Fibroblast of villous mesenchyme (primary cell): ENCODE measurements around the gene CWC27. TPM values are rescaled to one million over a fixed set of nuclear protein-coding genes. Genes with fewer than 3 reads are reported as not detected.
"Not testable (repeated sequence)": the region's sequence is repeated elsewhere in the genome, so short reads cannot be mapped to it uniquely, and the experiment has no call there.

Source experiments
- DNase-seq: peaks from one replicate; pipeline ENCODE4 v3.0.0-alpha.2; 2010; ENCODE audit warnings: low read depth
- H3K4me3 ChIP-seq: 2 replicates; pipeline ENCODE4 v1.5.1; 2011; ENCODE audit warnings: low read depth, mild to moderate bottlenecking, low read length
- total RNA-seq: library from RNA; depleted of rRNA; stranded (reverse); fragments of >200 nt; gene quantifications from 2 replicates; pipeline ENCODE4 v1.2.3, GENCODE V29; 2012
- TF ChIP-seq, protein P1 (sequence below): IDR thresholded peaks from 2 replicates; pipeline ENCODE4 v1.5.1; 2012; ENCODE audit warnings: low read depth, mild to moderate bottlenecking, low read length; ENCODE audit not compliant: insufficient read depth

Gene CWC27
- total RNA-seq, 1 donor, result 16.0 TPM

DNA sequence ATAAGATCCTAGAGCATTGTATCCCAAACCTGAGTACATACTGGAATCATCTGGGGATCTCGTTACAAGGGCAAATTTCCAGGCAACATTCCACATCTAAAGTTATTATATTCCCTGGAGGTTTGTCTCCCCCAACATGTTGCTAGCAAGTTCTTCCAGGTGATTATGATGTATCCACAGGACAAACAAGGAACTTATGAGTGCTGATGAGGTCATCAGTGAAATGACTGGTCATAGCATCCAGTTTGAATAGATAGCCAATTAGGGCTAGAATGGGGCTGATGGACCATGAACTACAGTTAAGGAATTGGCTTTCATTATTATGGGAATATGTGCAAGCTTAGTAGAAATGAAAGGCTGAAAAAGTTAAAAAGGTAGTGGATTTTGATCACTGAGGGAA lies 115.2 kb downstream of the CWC27 start:
- TF ChIP-seq, protein P1, sequence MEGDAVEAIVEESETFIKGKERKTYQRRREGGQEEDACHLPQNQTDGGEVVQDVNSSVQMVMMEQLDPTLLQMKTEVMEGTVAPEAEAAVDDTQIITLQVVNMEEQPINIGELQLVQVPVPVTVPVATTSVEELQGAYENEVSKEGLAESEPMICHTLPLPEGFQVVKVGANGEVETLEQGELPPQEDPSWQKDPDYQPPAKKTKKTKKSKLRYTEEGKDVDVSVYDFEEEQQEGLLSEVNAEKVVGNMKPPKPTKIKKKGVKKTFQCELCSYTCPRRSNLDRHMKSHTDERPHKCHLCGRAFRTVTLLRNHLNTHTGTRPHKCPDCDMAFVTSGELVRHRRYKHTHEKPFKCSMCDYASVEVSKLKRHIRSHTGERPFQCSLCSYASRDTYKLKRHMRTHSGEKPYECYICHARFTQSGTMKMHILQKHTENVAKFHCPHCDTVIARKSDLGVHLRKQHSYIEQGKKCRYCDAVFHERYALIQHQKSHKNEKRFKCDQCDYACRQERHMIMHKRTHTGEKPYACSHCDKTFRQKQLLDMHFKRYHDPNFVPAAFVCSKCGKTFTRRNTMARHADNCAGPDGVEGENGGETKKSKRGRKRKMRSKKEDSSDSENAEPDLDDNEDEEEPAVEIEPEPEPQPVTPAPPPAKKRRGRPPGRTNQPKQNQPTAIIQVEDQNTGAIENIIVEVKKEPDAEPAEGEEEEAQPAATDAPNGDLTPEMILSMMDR, result no peak
- no peak for DNase-seq
- H3K4me3 ChIP-seq, result no peak overlapping the region

DNA sequence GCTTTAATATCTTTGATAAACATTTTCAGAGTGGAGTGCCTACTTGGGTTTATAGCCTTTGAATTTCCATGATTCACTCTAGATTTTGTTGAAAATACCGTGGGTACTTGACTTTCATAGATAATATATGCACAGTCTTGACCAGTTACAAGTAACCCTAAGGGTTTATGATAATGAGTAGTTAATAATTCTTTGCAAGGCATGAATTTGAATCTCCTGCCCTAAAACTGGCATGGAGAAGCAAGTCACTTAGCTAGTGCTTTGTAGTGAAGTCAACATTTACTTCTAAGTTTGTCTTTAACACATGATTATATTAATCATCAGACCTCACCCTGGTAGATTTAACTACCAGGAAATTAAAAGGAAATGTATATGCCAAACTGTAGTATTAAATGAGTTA lies 115.8 kb downstream of the CWC27 start:
- DNase-seq, result no peak
- H3K4me3 ChIP-seq, result no peak overlapping the region
- TF ChIP-seq, protein P1, result no peak

DNA sequence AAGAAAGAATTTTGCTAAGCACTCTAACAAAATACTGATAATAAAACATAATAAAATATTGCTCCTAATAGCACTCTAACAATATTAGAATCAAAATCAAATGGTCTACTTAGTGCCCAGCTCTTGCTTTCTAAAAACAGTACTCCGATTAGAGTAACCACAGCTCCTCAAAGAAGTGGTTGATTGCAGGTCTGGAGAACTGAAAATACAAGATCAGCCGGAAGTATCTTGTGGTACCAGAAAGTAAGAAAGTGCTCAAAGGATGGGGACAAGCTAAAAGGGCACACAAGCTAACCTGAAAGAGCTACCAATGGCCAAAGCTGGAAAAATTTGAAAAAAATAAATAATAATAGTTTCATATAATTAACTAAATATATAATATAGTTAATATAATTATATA lies 119.2 kb downstream of the CWC27 start:
- TF ChIP-seq, protein P1, result no peak
- H3K4me3 ChIP-seq, result no peak overlapping the region
- no peak for DNase-seq

DNA sequence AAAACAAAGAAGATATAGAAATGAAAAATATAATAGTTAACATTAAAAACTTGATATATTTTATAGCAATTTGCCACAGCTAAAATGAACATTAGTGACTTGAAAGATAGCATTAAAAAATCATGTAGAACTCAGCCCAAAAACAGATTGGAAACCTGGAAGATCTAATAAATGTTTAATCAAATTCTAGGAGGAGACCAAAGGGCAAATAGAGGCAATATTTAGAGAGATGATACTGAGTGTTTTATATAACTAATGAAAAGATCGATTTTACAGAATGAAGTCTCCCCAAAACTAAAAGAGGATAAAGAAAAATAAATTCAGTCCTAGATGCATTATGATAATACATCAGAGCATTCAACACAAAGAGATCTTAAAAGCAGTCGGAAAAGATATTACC lies 127.0 kb downstream of the CWC27 start:
- TF ChIP-seq, protein P1, result no peak
- H3K4me3 ChIP-seq, result no peak overlapping the region
- no peak for DNase-seq

DNA sequence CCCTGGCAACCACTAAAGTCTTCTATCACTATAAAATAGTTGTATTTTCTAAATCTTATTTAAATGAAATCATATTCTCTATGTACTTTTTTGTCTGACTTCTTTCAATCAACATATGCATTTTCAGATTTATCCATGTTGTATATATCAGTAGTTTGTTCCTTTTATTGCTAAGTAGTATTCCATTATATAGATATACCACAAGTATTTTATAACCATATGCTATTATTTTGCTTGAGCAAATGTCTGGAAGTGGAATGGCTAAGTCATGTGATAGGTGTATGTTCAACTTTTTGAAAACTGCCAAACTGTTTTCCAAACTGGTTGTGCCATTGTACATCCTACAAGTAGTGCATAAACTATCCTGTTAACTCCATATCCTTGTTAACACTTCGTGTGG lies 131.1 kb downstream of the CWC27 start:
- TF ChIP-seq, protein P1, result no peak
- DNase-seq, result no peak
- no peak overlapping the region for H3K4me3 ChIP-seq

DNA sequence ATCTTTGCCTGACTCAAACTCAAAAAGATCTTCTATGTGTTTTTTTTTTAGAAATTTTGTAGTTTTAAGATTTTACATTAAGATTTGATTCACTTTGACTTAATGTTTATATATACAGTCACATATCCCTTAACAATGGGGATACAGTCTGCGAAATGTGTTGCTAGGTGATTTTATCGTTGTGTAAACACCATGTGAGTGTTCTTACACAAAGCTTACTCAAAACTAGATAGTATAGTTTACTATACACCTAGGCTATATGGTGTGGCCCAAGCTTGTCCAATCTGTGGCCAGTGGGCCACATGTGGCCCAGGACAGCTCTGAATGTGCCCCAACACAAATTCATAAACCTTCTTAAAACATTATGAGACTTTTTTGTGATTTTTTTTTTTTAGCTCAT lies 131.9 kb downstream of the CWC27 start:
- no peak for DNase-seq
- TF ChIP-seq, protein P1, result no peak
- no peak overlapping the region for H3K4me3 ChIP-seq

DNA sequence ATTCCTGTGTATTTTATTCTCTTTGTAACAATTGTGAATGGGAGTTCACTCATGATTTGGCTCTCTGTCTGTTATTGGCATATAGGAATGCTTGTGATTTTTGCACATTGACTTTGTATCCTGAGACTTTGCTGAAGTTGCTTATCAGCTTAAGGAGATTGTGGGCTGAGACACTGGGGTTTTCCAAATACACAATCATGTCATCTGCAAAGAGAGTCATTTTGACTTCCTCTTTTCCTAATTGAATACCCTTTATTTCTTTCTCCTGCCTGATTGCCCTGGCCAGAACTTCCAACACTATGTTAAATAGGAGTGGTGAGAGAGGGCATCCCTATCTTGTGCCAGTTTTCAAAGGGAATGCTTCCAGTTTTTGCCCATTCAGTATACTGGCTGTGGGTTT lies 138.7 kb downstream of the CWC27 start:
- H3K4me3 ChIP-seq, DNase-seq: not testable (repeated sequence)

DNA sequence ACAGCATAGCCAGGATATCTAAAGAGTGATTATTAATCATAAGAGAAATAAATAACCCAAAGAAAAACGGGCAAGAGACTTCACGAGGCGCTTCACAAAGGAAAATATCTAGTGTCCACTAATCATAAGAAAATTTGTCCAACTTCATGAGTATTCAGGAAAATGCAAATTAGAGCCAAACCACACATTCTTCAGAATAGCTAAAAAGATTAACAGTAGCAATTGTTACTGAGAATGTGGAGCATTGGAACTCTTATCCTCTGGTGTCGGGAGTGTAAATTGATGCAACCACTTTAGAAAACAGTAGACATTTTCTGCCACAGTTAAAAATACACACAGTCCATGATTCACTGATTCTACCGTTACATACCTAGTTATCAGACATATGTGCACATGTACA lies 145.7 kb downstream of the CWC27 start:
- DNase-seq, result no peak
- no peak overlapping the region for H3K4me3 ChIP-seq
- TF ChIP-seq, protein P1, result no peak
